PC-3 (cell line): Measurements from ENCODE around the gene AFDN. TPM values are rescaled to one million over a fixed set of nuclear protein-coding genes. Genes with fewer than 3 reads are reported as not detected.
A peak's percentile ranks its signal among the peaks of the same experiment; 100 is the strongest.

Experiments
- ATAC-seq: fragments of 200-7000 bp; cut with Tn5 transposase; 2 replicates; pipeline ENCODE4 v1.9.1; 2020; ENCODE audit warnings: mild to moderate bottlenecking, moderate library complexity
- BruUV-seq: library from RNA; stranded (reverse); fragments of 400-500 nt; replicated peaks from 2 replicates; lab custom pipeline; 2021; lab: Mats Ljungman, UMichigan
- CTCF ChIA-PET: fragments of 300-600 bp; sonication (Branson Sonifier 250); formaldehyde crosslinking; loops from one replicate; lab custom pipeline; 2022; ENCODE audit warnings: antibody characterized with exemption; lab: Charles Lee
- POLR2A ChIA-PET: fragments of 300-600 bp; sonication (Branson Sonifier 250); formaldehyde crosslinking; loops from one replicate; lab custom pipeline; 2022; ENCODE audit warnings: antibody characterized with exemption; ENCODE audit not compliant: unreplicated experiment; lab: Charles Lee
- DNase-seq: peaks from one replicate; pipeline ENCODE4 v3.0.0-alpha.2; 2015
- H2AFZ ChIP-seq: fragments of 300-600 bp; sonication (generic); 2 replicates; pipeline ENCODE4 v1.6.0; 2016; ENCODE audit warnings: antibody characterized with exemption, low read length
- H3F3A ChIP-seq: fragments of 300-600 bp; sonication (generic); one replicate; pipeline ENCODE4 v1.6.0; 2017; ENCODE audit warnings: antibody characterized with exemption, low read length, control low read depth, mild to moderate bottlenecking; ENCODE audit not compliant: unreplicated experiment
- H3K27ac ChIP-seq: fragments of 300-600 bp; sonication (generic); 2 replicates; pipeline ENCODE4 v1.5.1; 2016; ENCODE audit warnings: mild to moderate bottlenecking, low read length
- H3K27me3 ChIP-seq: fragments of 300-600 bp; sonication (generic); 2 replicates; pipeline ENCODE4 v1.6.1; 2016; ENCODE audit warnings: low read length, mixed read lengths
- H3K36me3 ChIP-seq: fragments of 300-600 bp; sonication (generic); 2 replicates; pipeline ENCODE4 v1.6.1; 2016; ENCODE audit warnings: low read depth, mixed run types, low read length, mixed read lengths
- H3K4me1 ChIP-seq: fragments of 300-600 bp; sonication (generic); 2 replicates; pipeline ENCODE4 v1.5.1; 2016; ENCODE audit warnings: low read length; ENCODE audit not compliant: insufficient read depth
- H3K4me2 ChIP-seq: fragments of 300-600 bp; sonication (generic); 2 replicates; pipeline ENCODE4 v1.6.0; 2016; ENCODE audit warnings: low read length
- H3K4me3 ChIP-seq: fragments of 300-600 bp; sonication (generic); 2 replicates; pipeline ENCODE4 v1.5.1; 2016; ENCODE audit warnings: mild to moderate bottlenecking, low read length, mixed read lengths
- H3K79me2 ChIP-seq: fragments of 300-600 bp; sonication (generic); 2 replicates; pipeline ENCODE4 v1.6.1; 2017; ENCODE audit warnings: low read length, mixed read lengths
- H3K9ac ChIP-seq: fragments of 300-600 bp; sonication (generic); 2 replicates; pipeline ENCODE4 v1.6.0; 2016; ENCODE audit warnings: mild to moderate bottlenecking, low read length
- H3K9me2 ChIP-seq: fragments of 300-600 bp; sonication (generic); replicated peaks from 2 replicates; pipeline ENCODE4 v1.6.1; 2016; ENCODE audit warnings: mixed run types, low read length, mixed read lengths
- H3K9me3 ChIP-seq: fragments of 300-600 bp; sonication (generic); 2 replicates; pipeline ENCODE4 v1.6.1; 2016; ENCODE audit warnings: low read length, mixed read lengths
- H4K20me1 ChIP-seq: fragments of 300-600 bp; sonication (generic); 2 replicates; pipeline ENCODE4 v1.6.1; 2016; ENCODE audit warnings: low read length, mixed read lengths
- CTCF ChIP-seq: fragments of 300-600 bp; sonication (generic); conservative IDR thresholded peaks from 2 replicates; pipeline ENCODE4 v1.5.1; 2017; ENCODE audit warnings: antibody characterized with exemption, low read depth, mild to moderate bottlenecking, low read length
- EZH2 ChIP-seq: fragments of 300-600 bp; sonication (generic); IDR thresholded peaks from one replicate; pipeline ENCODE4 v1.6.1; 2017; ENCODE audit warnings: antibody characterized with exemption, mild to moderate bottlenecking, low read length; ENCODE audit not compliant: unreplicated experiment
- EZH2phosphoT487 ChIP-seq: fragments of 300-600 bp; sonication (generic); IDR thresholded peaks from 2 replicates; pipeline ENCODE4 v1.6.1; 2018; ENCODE audit warnings: mild to moderate bottlenecking, antibody characterized with exemption, low read length, borderline replicate concordance
- intact Hi-C: fragments of 100-400 bp; cut with micrococcal nuclease; formaldehyde crosslinking; loops from 2 replicates; pipeline ENCODE4 v1.9.0; 2023
- total RNA-seq: library from RNA; depleted of rRNA; stranded (reverse); fragments of >200 nt; gene quantifications from 2 replicates; pipeline ENCODE4 v1.2.3, GENCODE V29; 2014

Gene AFDN
- total RNA-seq, 1 experiment from 2014 or later = 37.1 TPM

- Histone ChIP-seq H3K79me2 (no peaks in the 10 kb centered on the region), H3K4me3 (no peak overlapping the region), H3F3A (no peaks in the 10 kb centered on the region), H3K9me3 (no peaks in the 10 kb centered on the region), H3K36me3 (no peaks in the 10 kb centered on the region), H3K9ac (no peak overlapping the region), H3K4me1 (peaks cover 13% of the 10 kb centered on the region), H2AFZ (no peak overlapping the region), H4K20me1 (no peaks in the 10 kb centered on the region), H3K9me2 (no peaks in the 10 kb centered on the region), H3K27ac (no peak overlapping the region), H3K27me3 (no peaks in the 10 kb centered on the region), H3K4me2 (no peak overlapping the region)
- ChIA-PET CTCF (no interaction called here), POLR2A (no interaction called here)
- ATAC-seq = no peak
- no peak for TF ChIP-seq CTCF
- TF ChIP-seq EZH2 = no peak
- TF ChIP-seq EZH2phosphoT487 = no peak
- no peak for DNase-seq
- intact Hi-C loops = no loop called here
- BruUV-seq = no TSS peak
Observed at GRCh38 chr6:168005796-168006195, 179.1 kb downstream of the AFDN start.

- ATAC-seq (peak; percentile 97), DNase-seq (peak; percentile 94)
- BruUV-seq = no TSS peak
- H3K4me1 ChIP-seq = peaks cover 13% of the 10 kb centered on the region
- H3K36me3 ChIP-seq = no peaks in the 10 kb centered on the region
- H3K9me2 ChIP-seq = no peaks in the 10 kb centered on the region
- no peak overlapping the region for H3K4me3 ChIP-seq
- CTCF ChIA-PET = no interaction called here
- intact Hi-C loops = loop anchor here (1.0 kb wide), 1 partner anchor 17 kb away; no protein-coding TSS in a partner anchor
- H3K9ac ChIP-seq = no peak overlapping the region
- no peaks in the 10 kb centered on the region for H3F3A ChIP-seq
- TF ChIP-seq EZH2 (no peak), CTCF (no peak), EZH2phosphoT487 (no peak)
- no peaks in the 10 kb centered on the region for H3K9me3 ChIP-seq
- no peaks in the 10 kb centered on the region for H3K27me3 ChIP-seq
- no peaks in the 10 kb centered on the region for H4K20me1 ChIP-seq
- no peaks in the 10 kb centered on the region for H3K79me2 ChIP-seq
- no peak overlapping the region for H2AFZ ChIP-seq
- POLR2A ChIA-PET = no interaction called here
- peak overlapping the region; percentile 74 for H3K27ac ChIP-seq
- peak overlapping the region; percentile 40; the same call in 1 of the 2 replicates for H3K4me2 ChIP-seq
Observed at GRCh38 chr6:168007592-168008338, 181.1 kb downstream of the AFDN start.

GRCh38 chr6:168009331-168009730 lies 182.6 kb downstream of the AFDN start:
- ATAC-seq (no peak), DNase-seq (no peak)
- no peak overlapping the region for H3K27ac ChIP-seq
- H3K79me2 ChIP-seq = no peaks in the 10 kb centered on the region
- H4K20me1 ChIP-seq = no peaks in the 10 kb centered on the region
- ChIA-PET CTCF (no interaction called here), POLR2A (no interaction called here)
- peaks cover 13% of the 10 kb centered on the region for H3K4me1 ChIP-seq
- H3K9ac ChIP-seq = no peak overlapping the region
- no peaks in the 10 kb centered on the region for H3K27me3 ChIP-seq
- H3K4me3 ChIP-seq = no peak overlapping the region
- intact Hi-C loops = no loop called here
- no peaks in the 10 kb centered on the region for H3K9me2 ChIP-seq
- H3F3A ChIP-seq = no peaks in the 10 kb centered on the region
- H3K36me3 ChIP-seq = no peaks in the 10 kb centered on the region
- H3K9me3 ChIP-seq = no peaks in the 10 kb centered on the region
- no peak overlapping the region for H3K4me2 ChIP-seq
- TF ChIP-seq CTCF = no peak
- no peak for TF ChIP-seq EZH2
- no peak for TF ChIP-seq EZH2phosphoT487
- H2AFZ ChIP-seq = no peak overlapping the region
- BruUV-seq = no TSS peak
